ENCODE measurements around the gene NEDD4. TPM values are rescaled to one million over a fixed set of nuclear protein-coding genes. Genes with fewer than 3 reads are reported as not detected.

NEDD4 gene
- polyA plus RNA-seq, 1 experiment, result 13.3 TPM

DNA sequence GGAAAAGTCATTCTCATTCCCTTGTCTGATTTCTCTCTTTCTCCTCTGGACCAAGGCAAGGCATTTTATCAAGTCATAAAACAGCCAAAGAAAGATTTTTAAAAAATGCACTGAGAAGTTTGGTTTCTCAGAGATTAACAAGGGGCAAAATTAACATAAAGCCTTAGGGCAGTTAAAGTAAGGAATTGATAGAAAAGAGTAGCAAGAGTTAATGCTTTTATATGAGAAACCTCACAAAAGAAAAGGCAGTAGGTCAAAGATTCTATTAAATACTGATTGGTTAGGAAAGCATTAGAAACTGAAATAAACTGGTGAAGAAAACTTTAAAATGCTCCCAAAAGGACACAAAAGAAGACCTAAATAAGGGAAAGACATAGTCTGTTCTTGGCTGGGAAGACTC lies 129.5 kb downstream of the NEDD4 start:
- POLR2A ChIA-PET, result no interaction called here
- Histone ChIP-seq H3K36me3 (ENCODE audit: control insufficient read depth, insufficient read depth, low read length) (peaks cover 3% of the 10 kb centered on the region), H3K4me3 (ENCODE audit: low read depth, low read length) (no peak overlapping the region), H3K27me3 (ENCODE audit: control insufficient read depth, insufficient read depth, low read length) (no peaks in the 10 kb centered on the region)
- DNase-seq (ENCODE audit: low read depth), result no peak
- CTCF ChIA-PET, result no interaction called here
- no peak for TF ChIP-seq CTCF (IDR thresholded peaks at IDR 0.05; ENCODE audit: insufficient read depth, low read depth, low read length)

DNA sequence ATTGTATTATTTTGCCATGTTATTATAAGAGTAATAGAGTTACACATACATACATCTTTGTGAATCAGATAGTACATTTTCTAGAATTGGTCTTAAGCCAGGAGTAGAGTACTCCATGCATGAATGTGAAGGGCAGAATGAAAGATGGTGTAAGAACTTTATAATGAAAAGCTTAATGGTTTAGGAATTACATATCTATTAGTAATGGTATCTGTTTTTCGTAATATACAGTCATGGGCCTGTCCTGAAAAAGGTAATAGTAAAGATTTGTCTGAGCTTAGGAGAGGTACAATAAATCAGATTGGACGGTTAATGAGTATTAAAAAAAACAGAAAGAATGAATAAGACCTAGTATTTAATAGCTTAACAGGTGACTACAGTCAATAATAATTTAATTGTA lies 132.3 kb downstream of the NEDD4 start:
- ChIA-PET CTCF (interaction anchor here (0.9 to 2.0 kb wide), 3 partner anchors 14 to 17 kb away, joined by 3 to 4 read pairs (median 3); no protein-coding TSS in a partner anchor), POLR2A (no interaction called here)
- H3K36me3 ChIP-seq (ENCODE audit: control insufficient read depth, insufficient read depth, low read length), result peaks cover 4% of the 10 kb centered on the region
- no peak for DNase-seq (ENCODE audit: low read depth)
- no peak for TF ChIP-seq CTCF (IDR thresholded peaks at IDR 0.05; ENCODE audit: insufficient read depth, low read depth, low read length)
- no peak overlapping the region for H3K4me3 ChIP-seq (ENCODE audit: low read depth, low read length)
- H3K27me3 ChIP-seq (ENCODE audit: control insufficient read depth, insufficient read depth, low read length), result no peaks in the 10 kb centered on the region

GRCh38 chr15:55860468-55860867 lies 132.9 kb downstream of the NEDD4 start:
- POLR2A ChIA-PET, result no interaction called here
- H3K36me3 ChIP-seq (ENCODE audit: control insufficient read depth, insufficient read depth, low read length), result peaks cover 7% of the 10 kb centered on the region
- TF ChIP-seq CTCF (IDR thresholded peaks at IDR 0.05; ENCODE audit: insufficient read depth, low read depth, low read length), result no peak
- no peak for DNase-seq (ENCODE audit: low read depth)
- CTCF ChIA-PET, result interaction anchor here (2.0 to 3.3 kb wide), 2 partner anchors 14 to 17 kb away, joined by 4 to 13 read pairs; no protein-coding TSS in a partner anchor
- H3K4me3 ChIP-seq (ENCODE audit: low read depth, low read length), result no peak overlapping the region
- no peaks in the 10 kb centered on the region for H3K27me3 ChIP-seq (ENCODE audit: control insufficient read depth, insufficient read depth, low read length)

DNA sequence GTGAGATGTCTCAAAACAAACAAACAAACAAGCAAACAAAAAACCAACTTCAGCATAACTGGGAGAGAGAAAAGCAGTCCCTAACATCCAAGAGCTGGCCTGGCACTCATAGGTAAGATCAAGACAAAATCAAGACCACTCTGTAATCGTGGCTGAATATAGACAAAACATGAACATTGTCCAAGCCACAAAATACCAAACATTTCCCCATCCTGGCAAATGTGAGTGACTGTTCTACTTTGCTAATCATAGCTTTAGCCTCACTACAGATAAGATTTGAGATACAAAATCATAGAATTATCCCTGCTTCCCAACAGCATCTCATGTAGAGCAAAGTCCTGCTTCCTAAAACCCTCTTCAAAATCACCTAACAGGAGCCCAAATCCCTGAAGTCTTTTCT lies 133.7 kb downstream of the NEDD4 start:
- Histone ChIP-seq H3K36me3 (ENCODE audit: control insufficient read depth, insufficient read depth, low read length) (peaks cover 7% of the 10 kb centered on the region), H3K27me3 (ENCODE audit: control insufficient read depth, insufficient read depth, low read length) (no peaks in the 10 kb centered on the region), H3K4me3 (ENCODE audit: low read depth, low read length) (no peak overlapping the region)
- ChIA-PET CTCF (interaction anchor here (1.0 to 3.3 kb wide), 2 partner anchors 14 to 55 kb away, joined by 4 to 13 read pairs; no protein-coding TSS in a partner anchor), POLR2A (no interaction called here)
- DNase-seq (ENCODE audit: low read depth), result no peak
- no peak for TF ChIP-seq CTCF (IDR thresholded peaks at IDR 0.05; ENCODE audit: insufficient read depth, low read depth, low read length)

GRCh38 chr15:55858661-55859060 lies 134.8 kb downstream of the NEDD4 start:
- Histone ChIP-seq H3K36me3 (ENCODE audit: control insufficient read depth, insufficient read depth, low read length) (peaks cover 7% of the 10 kb centered on the region), H3K4me3 (ENCODE audit: low read depth, low read length) (no peak overlapping the region), H3K27me3 (ENCODE audit: control insufficient read depth, insufficient read depth, low read length) (no peaks in the 10 kb centered on the region)
- DNase-seq (ENCODE audit: low read depth), result no peak
- POLR2A ChIA-PET, result no interaction called here
- CTCF ChIA-PET, result interaction anchor here (0.7 to 3.3 kb wide), 3 partner anchors 12 to 569 kb away, joined by 3 to 13 read pairs (median 3); no protein-coding TSS in a partner anchor
- no peak for TF ChIP-seq CTCF (IDR thresholded peaks at IDR 0.05; ENCODE audit: insufficient read depth, low read depth, low read length)
